Hepatocyte (in vitro differentiated cells): Measurements from ENCODE around the gene OTOP2. TPM values are rescaled to one million over a fixed set of nuclear protein-coding genes. Genes with fewer than 3 reads are reported as not detected.

Experiments
- DNase-seq: peaks from one replicate; pipeline ENCODE4 v3.0.0-alpha.2; 2016; ENCODE audit warnings: low spot score
- H2AFZ ChIP-seq: fragments of 200-600 bp; sonication (generic); 2 replicates; pipeline ENCODE4 v1.6.0; 2016; ENCODE audit warnings: antibody characterized with exemption, mild to moderate bottlenecking
- H3K27ac ChIP-seq: fragments of 200-600 bp; sonication (generic); 2 replicates; pipeline ENCODE4 v1.5.1; 2016; ENCODE audit warnings: mild to moderate bottlenecking
- H3K27me3 ChIP-seq: fragments of 200-600 bp; sonication (generic); 2 replicates; pipeline ENCODE4 v1.6.1; 2016
- H3K36me3 ChIP-seq: fragments of 200-600 bp; sonication (generic); replicated peaks from 2 replicates; pipeline ENCODE4 v1.5.1; 2016; ENCODE audit warnings: low read depth; ENCODE audit not compliant: insufficient read depth
- H3K4me1 ChIP-seq: fragments of 200-600 bp; sonication (generic); 2 replicates; pipeline ENCODE4 v1.5.1; 2016; ENCODE audit warnings: mild to moderate bottlenecking, moderate library complexity; ENCODE audit not compliant: insufficient read depth
- H3K4me2 ChIP-seq: fragments of 200-600 bp; sonication (generic); 2 replicates; pipeline ENCODE4 v1.6.0; 2016
- H3K4me3 ChIP-seq: fragments of 200-600 bp; sonication (generic); 2 replicates; pipeline ENCODE4 v1.5.1; 2016; ENCODE audit warnings: mild to moderate bottlenecking
- H3K79me2 ChIP-seq: fragments of 200-600 bp; sonication (generic); 2 replicates; pipeline ENCODE4 v1.6.0; 2017; ENCODE audit warnings: mild to moderate bottlenecking
- H3K9me2 ChIP-seq: fragments of 200-600 bp; sonication (generic); replicated peaks from 2 replicates; pipeline ENCODE4 v1.6.0; 2017; ENCODE audit warnings: mild to moderate bottlenecking; ENCODE audit not compliant: insufficient read depth
- H3K9me3 ChIP-seq: fragments of 200-600 bp; sonication (generic); 2 replicates; pipeline ENCODE4 v1.5.1; 2016; ENCODE audit warnings: low read depth, mild to moderate bottlenecking
- H4K20me1 ChIP-seq: fragments of 200-600 bp; sonication (generic); 2 replicates; pipeline ENCODE4 v1.6.0; 2016; ENCODE audit warnings: mild to moderate bottlenecking; ENCODE audit not compliant: insufficient read depth, poor library complexity, severe bottlenecking
- CTCF ChIP-seq: fragments of 200-600 bp; sonication (generic); IDR thresholded peaks from 2 replicates; pipeline ENCODE4 v1.5.1; 2016; ENCODE audit warnings: antibody characterized with exemption, mild to moderate bottlenecking; ENCODE audit not compliant: poor library complexity
- EZH2 ChIP-seq: fragments of 200-600 bp; sonication (generic); IDR thresholded peaks from 2 replicates; pipeline ENCODE4 v1.6.1; 2016; ENCODE audit warnings: antibody characterized with exemption, mild to moderate bottlenecking, borderline replicate concordance
- EZH2phosphoT487 ChIP-seq: fragments of 200-600 bp; sonication (generic); IDR thresholded peaks from one replicate; pipeline ENCODE4 v1.6.1; 2018; ENCODE audit warnings: antibody characterized with exemption, mild to moderate bottlenecking, low read depth, moderate library complexity; ENCODE audit not compliant: unreplicated experiment, severe bottlenecking
- WGBS: methylation state at CpG from one replicate; pipeline ENCODE4 v1.1.6; 2016; ENCODE audit warnings: low lambda C conversion rate; ENCODE audit errors: missing lambda C conversion rate; 5-methylcytosine and 5-hydroxymethylcytosine counted together
- polyA plus RNA-seq: library from polyadenylated mRNA; unstranded; fragments of >200 nt; fragmentation: Nextera tagmentation; extraction: Ambion mirVana; gene quantifications from 2 replicates; pipeline ENCODE4 v1.2.1, GENCODE V29; 2016
- total RNA-seq: library from RNA; depleted of rRNA; stranded (reverse); fragments of >200 nt; gene quantifications from 2 replicates; pipeline ENCODE4 v1.2.3, GENCODE V29; 2014

Gene OTOP2
- total and polyA plus RNA-seq, 2 experiments from 2014 or later = 0.19 to 1.1 TPM

GRCh38 chr17:74883241-74883745 lies 40.8 kb upstream of the OTOP2 start:
- no peaks in the 10 kb centered on the region for H3K9me3 ChIP-seq
- H2AFZ ChIP-seq = no peak overlapping the region
- no peaks in the 10 kb centered on the region for H3K4me1 ChIP-seq
- H3K79me2 ChIP-seq = no peaks in the 10 kb centered on the region
- no peaks in the 10 kb centered on the region for H4K20me1 ChIP-seq
- no peaks in the 10 kb centered on the region for H3K36me3 ChIP-seq
- DNase-seq = no peak
- WGBS = 80% methylated on average over 15 of the region's 15 CpGs
- H3K9me2 ChIP-seq = no peaks in the 10 kb centered on the region
- no peak overlapping the region for H3K4me2 ChIP-seq
- no peaks in the 10 kb centered on the region for H3K27me3 ChIP-seq
- TF ChIP-seq EZH2 = no peak
- no peak for TF ChIP-seq EZH2phosphoT487
- no peak for TF ChIP-seq CTCF
- no peak overlapping the region for H3K27ac ChIP-seq
- H3K4me3 ChIP-seq = no peak overlapping the region

DNA sequence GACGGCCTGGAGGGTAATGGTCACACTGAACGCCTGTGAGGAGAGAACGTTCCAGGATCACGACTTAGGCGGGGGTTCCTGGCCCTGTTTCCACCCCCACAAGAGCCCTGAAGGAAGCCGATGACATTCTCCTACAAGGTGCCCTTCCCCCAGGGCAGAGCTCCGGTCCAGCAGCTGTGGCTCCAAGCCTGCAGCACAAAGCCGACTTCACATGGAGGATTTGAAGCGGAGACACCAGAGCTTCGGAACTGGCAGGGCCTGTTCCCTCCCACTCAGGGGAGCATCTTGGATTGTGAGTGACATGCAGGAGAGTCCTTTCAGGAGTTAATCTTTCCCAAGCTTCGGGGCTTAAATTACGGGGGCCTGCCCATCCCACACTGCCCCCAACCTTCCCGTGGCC lies 35.6 kb upstream of the OTOP2 start:
- no peak overlapping the region for H3K4me2 ChIP-seq
- H3K79me2 ChIP-seq = no peaks in the 10 kb centered on the region
- H3K9me3 ChIP-seq = no peaks in the 10 kb centered on the region
- no peak for TF ChIP-seq CTCF
- TF ChIP-seq EZH2 = no peak
- TF ChIP-seq EZH2phosphoT487 = no peak
- no peak overlapping the region for H3K27ac ChIP-seq
- H3K9me2 ChIP-seq = no peaks in the 10 kb centered on the region
- H3K27me3 ChIP-seq = peaks cover 14% of the 10 kb centered on the region
- no peaks in the 10 kb centered on the region for H4K20me1 ChIP-seq
- H3K36me3 ChIP-seq = no peaks in the 10 kb centered on the region
- no peak overlapping the region for H2AFZ ChIP-seq
- 62% methylated on average over 13 of the region's 13 CpGs for WGBS
- no peak for DNase-seq
- peaks cover 5% of the 10 kb centered on the region for H3K4me1 ChIP-seq
- H3K4me3 ChIP-seq = no peak overlapping the region

DNA sequence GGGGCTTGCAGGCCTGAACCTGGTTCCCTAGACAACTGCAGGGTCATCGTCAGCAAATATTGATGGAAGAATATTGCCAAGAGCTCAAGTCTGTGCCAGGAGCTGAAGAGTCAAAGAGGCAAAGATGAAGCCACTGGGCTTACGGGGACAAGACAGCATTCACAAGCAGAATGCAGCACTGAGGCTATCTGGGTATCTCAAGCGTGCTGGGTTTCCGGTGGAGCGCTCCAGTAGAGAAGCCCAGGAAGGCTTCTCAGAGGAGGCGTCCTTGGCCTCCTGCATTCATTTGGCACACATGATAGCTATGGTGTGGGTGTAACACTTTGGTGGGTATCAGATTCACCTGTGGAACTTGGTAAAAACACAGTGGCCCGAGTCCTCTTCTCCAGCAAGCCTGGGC lies 33.5 kb upstream of the OTOP2 start:
- Histone ChIP-seq H3K4me3 (no peak overlapping the region), H3K9me3 (no peaks in the 10 kb centered on the region), H3K27ac (no peak overlapping the region), H3K4me2 (no peak overlapping the region), H3K36me3 (no peaks in the 10 kb centered on the region), H2AFZ (no peak overlapping the region), H4K20me1 (no peaks in the 10 kb centered on the region), H3K27me3 (peaks cover 32% of the 10 kb centered on the region), H3K4me1 (peaks cover 9% of the 10 kb centered on the region), H3K79me2 (no peaks in the 10 kb centered on the region), H3K9me2 (no peaks in the 10 kb centered on the region)
- WGBS = 91% methylated on average over 7 of the region's 7 CpGs
- TF ChIP-seq EZH2 (no peak), CTCF (no peak), EZH2phosphoT487 (no peak)
- DNase-seq = no peak
